ENCODE measurements around the gene KBTBD3.
A peak's percentile ranks its signal among the peaks of the same experiment; 100 is the strongest.
"Not testable (repeated sequence)": the region's sequence is repeated elsewhere in the genome, so short reads cannot be mapped to it uniquely, and the experiment has no call there.

The KBTBD3 gene

GRCh38 chr11:106061954-106062949 lies 14.9 kb downstream of the KBTBD3 start:
- no peak for DNase-seq (ENCODE audit: low spot score)

GRCh38 chr11:106061249-106061784 lies 15.8 kb downstream of the KBTBD3 start:
- peak; percentile 41 for DNase-seq (ENCODE audit: low spot score)

GRCh38 chr11:106059617-106060016 lies 17.5 kb downstream of the KBTBD3 start:
- no peak for DNase-seq (ENCODE audit: low spot score)

DNA sequence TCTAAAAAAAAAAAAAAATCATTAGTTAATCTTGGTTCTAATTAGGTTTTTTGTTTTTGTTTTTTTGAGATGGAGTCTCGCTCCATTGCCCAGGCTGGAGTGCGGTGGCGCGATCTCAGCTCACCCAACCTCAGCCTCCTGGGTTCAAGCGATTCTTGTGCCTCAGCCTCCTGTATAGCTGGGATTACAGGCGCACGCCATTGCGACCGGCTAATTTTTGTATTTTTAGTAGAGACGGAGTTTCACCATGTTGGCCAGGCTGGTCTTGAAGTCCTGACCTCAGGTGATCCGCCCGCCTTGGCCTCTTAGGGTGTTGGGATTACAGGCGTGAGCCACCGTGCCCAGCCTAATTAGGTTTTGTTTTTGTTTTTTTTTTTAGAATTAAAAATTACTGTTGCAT lies 18.8 kb downstream of the KBTBD3 start:
- not testable (repeated sequence) for DNase-seq (ENCODE audit: low spot score)

GRCh38 chr11:106051103-106051502 lies 26.0 kb downstream of the KBTBD3 start:
- DNase-seq (ENCODE audit: low spot score) = no peak

GRCh38 chr11:106049727-106050476 lies 27.2 kb downstream of the KBTBD3 start:
- DNase-seq (ENCODE audit: low spot score) = no peak

DNA sequence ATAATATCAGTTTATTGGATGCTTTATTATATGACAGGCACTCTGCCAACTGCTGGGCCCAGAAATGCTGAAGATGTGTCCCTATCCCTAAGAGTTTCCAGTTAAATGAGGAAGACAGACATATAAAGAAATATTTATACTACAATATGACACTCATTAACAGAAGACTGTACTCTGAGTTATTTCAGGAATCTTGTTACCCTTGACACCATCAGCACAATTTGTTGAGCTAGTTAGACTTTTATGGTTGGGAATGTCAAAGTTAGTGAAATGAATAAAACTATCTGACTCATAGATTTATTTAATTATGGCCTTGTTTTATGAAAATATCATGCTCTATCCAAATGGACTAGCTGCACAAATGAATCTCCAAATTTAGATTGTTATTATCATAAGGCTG lies 29.5 kb downstream of the KBTBD3 start:
- no peak for DNase-seq (ENCODE audit: low spot score)

GRCh38 chr11:106043540-106043939 lies 33.6 kb downstream of the KBTBD3 start:
- no peak for DNase-seq (ENCODE audit: low spot score)

DNA sequence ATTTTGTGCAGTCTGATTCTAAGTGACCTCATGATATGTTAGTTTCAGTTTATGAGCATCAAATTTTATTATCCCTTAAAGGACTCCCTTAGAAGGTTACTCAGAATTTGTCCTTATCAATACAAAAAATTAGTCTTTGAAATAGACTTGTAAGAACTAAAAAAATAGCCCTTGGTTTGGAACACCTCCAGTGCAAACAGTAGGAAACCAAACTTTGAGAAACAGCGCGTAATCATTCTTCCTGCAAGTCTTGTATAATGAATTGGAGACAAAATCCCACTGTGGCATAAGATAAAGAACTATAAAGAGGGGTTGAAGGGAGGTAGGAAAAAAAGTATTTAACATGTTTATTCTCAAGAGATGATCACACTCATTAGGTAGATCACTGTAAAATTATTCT lies 44.3 kb downstream of the KBTBD3 start:
- no peak for DNase-seq (ENCODE audit: low spot score)

DNA sequence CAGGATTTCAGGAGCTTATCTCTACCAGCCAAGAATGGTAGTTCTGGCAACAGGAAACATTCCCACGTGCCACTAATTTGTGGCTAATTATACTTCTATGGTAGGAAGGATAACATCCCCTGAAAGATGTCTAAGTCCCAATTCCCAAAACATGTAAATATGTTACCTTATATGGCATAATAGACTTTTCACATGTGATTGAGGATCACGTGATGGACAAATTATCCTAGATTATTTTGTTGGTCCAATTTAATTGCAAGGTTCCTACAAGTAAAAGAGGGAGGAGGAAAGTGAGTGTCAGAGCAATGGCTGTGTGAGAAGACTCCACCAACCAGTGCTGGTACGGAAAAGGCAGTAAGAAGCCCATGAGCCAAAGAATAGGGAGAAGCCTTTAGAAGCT lies 45.2 kb downstream of the KBTBD3 start:
- no peak for DNase-seq (ENCODE audit: low spot score)

GRCh38 chr11:106031202-106031810 lies 45.8 kb downstream of the KBTBD3 start:
- no peak for DNase-seq (ENCODE audit: low spot score)

- DNase-seq (ENCODE audit: low spot score) = no peak
These were observed 46.5 kb downstream of the KBTBD3 start for GRCh38 chr11:106030609-106031008.

DNA sequence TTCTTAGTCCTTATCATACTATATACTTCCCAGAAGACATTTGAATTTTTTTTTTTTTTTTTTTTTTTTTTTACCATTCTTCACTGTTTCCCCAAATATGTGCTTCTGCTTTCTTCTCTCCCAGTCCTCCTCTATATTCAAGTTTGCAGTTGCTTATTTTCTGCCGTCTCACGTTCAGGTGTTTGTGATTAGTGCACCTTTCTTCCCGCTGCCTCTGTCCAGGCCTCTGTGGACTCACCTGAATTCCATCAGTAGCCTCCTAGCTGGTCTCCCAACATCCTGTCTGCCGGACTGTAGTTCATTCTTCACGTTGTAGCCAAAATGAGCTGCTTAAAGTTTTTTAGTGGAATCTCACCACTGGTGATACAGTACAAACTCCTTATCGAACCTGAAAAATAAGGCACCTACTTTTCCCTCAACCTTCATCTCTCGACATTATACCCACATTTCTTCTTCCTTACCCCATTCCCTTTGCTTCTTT lies 54.3 kb downstream of the KBTBD3 start:
- no peak for DNase-seq (ENCODE audit: low spot score)

- peak; percentile 100 for DNase-seq (ENCODE audit: low spot score)
These were observed 55.0 kb downstream of the KBTBD3 start, which contains the start of gene MSANTD4 for GRCh38 chr11:106021967-106022794. Gene MSANTD4 (minus strand): TSS chr11:106022240. CDS start chr11:106010917, 11,323 bp downstream.

GRCh38 chr11:106021181-106021966 lies 55.8 kb downstream of the KBTBD3 start:
- no peak for DNase-seq (ENCODE audit: low spot score)

DNA sequence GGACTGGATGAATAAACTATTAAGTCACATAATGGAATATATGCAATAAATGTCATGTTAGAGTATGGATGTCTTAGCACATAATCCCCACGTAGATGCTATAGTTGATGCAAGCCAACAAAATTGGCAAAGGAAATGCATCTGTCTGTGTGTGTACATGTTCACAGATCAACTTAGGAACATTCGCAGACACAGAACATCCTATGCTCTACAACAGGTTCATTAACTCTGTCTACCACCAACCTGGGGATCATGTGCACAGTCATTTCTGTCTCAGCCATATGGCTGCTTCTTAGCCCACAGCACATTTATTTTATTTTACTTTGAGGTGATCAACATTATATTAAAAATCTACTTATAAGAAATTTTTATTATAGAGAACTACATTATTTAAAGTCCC lies 60.1 kb downstream of the KBTBD3 start:
- DNase-seq (ENCODE audit: low spot score) = no peak

DNA sequence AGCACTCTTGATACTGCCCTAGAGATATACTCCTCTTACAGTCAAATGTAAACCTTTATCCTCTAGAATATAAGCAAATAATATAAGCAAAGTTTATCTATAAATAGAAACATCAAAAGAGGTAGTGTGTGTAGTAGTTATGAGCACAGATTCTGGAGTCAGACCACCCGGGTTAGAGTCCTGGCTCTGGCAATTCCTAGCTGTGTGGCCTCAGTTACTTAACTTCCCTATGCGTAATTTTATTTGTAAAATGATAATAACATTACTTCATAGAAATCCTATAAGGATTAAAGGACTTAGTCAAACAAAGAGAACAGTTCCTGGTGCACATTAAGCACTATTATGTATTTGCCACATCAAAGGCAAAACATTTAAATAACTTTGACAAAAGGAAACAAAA lies 62.1 kb downstream of the KBTBD3 start:
- no peak for DNase-seq (ENCODE audit: low spot score)

- no peak for DNase-seq (ENCODE audit: low spot score)
These were observed 62.5 kb downstream of the KBTBD3 start for GRCh38 chr11:106014620-106015019.

GRCh38 chr11:106014035-106014434 lies 63.1 kb downstream of the KBTBD3 start:
- DNase-seq (ENCODE audit: low spot score) = no peak

DNA sequence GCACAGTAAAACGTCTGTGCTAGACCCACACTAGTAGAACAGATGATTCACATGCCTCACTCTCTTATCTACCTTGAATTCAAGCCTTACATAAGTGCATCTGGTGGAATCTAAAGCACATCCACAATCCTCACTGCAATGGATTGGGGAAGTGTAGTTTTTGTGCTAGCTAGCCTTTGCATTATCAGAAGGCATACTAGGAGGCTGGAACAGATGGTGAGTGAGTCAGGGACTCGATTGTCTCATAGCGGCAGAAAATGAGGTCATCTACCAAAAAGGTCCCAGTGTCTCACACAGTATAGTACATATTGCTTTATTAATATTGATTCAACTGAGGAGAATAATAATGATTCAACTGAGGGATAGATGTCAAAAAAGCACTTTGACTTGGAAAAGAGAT lies 64.4 kb downstream of the KBTBD3 start:
- DNase-seq (ENCODE audit: low spot score) = no peak
